SJSA1 (cell line): Measurements from ENCODE around the gene PRKCE. TPM values are rescaled to one million over a fixed set of nuclear protein-coding genes. Genes with fewer than 3 reads are reported as not detected.
"Not testable (repeated sequence)": the region's sequence is repeated elsewhere in the genome, so short reads cannot be mapped to it uniquely, and the experiment has no call there.

ENCODE experiments used
- DNase-seq, 2 experiments: peaks; one replicate each; pipeline ENCODE4 v3.0.0-alpha.2; 2015 to 2020; ENCODE audit warnings: low spot score in 2 of 2, low read depth in 1 of 2
- H3K27ac ChIP-seq: fragments of 250-450 bp; sonication (Bioruptor Pico); 2 replicates; pipeline ENCODE4 v1.5.1; 2020; ENCODE audit warnings: mild to moderate bottlenecking, moderate library complexity
- H3K27me3 ChIP-seq: fragments of 250-450 bp; sonication (Bioruptor Pico); replicated peaks from 2 replicates; pipeline ENCODE4 v1.5.1; 2020; ENCODE audit warnings: mild to moderate bottlenecking, moderate library complexity
- H3K36me3 ChIP-seq: fragments of 250-450 bp; sonication (Bioruptor Pico); 2 replicates; pipeline ENCODE4 v1.5.1; 2020; ENCODE audit warnings: mild to moderate bottlenecking
- H3K4me1 ChIP-seq: fragments of 250-450 bp; sonication (Bioruptor Pico); replicated peaks from 2 replicates; pipeline ENCODE4 v1.6.1; 2021; ENCODE audit warnings: mild to moderate bottlenecking
- H3K4me3 ChIP-seq: fragments of 250-450 bp; sonication (Bioruptor Pico); 2 replicates; pipeline ENCODE4 v1.5.1; 2020; ENCODE audit warnings: mild to moderate bottlenecking
- H3K9me3 ChIP-seq: fragments of 250-450 bp; sonication (Bioruptor Pico); replicated peaks from 2 replicates; pipeline ENCODE4 v1.5.1; 2020; ENCODE audit warnings: mild to moderate bottlenecking
- total RNA-seq: library from RNA; depleted of rRNA; stranded (reverse); fragments of >200 nt; shearing (Covaris generic); gene quantifications from 2 replicates; pipeline ENCODE4 v1.2.3, GENCODE V29; 2014

Gene PRKCE
- total RNA-seq, 1 experiment from 2014 or later, result 43.3 TPM

DNA sequence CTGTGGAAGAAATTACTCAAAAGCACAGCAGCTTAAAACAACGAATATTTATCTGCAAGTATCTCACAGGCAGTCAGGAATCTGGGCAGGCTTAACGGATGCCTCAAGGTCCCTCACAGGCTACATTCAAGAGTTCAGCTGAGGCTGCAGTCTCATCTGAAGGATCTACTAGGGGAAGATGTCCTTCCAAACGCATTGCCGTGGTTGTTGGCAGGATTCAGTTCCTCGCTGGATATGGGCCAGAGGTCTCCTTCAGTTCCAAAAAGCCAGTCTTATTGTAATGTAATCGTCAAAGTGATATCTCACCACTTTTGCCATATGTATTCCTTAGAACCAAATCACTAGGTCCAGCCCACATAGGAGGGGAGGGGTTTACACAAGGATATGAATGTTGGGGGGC, 547.5 kb downstream of the PRKCE start:
- Histone ChIP-seq H3K4me3 (no peak overlapping the region), H3K9me3 (no peaks in the 10 kb centered on the region), H3K36me3 (no peaks in the 10 kb centered on the region), H3K4me1 (no peaks in the 10 kb centered on the region), H3K27ac (no peak overlapping the region), H3K27me3 (no peaks in the 10 kb centered on the region)
- no peak for DNase-seq

DNA sequence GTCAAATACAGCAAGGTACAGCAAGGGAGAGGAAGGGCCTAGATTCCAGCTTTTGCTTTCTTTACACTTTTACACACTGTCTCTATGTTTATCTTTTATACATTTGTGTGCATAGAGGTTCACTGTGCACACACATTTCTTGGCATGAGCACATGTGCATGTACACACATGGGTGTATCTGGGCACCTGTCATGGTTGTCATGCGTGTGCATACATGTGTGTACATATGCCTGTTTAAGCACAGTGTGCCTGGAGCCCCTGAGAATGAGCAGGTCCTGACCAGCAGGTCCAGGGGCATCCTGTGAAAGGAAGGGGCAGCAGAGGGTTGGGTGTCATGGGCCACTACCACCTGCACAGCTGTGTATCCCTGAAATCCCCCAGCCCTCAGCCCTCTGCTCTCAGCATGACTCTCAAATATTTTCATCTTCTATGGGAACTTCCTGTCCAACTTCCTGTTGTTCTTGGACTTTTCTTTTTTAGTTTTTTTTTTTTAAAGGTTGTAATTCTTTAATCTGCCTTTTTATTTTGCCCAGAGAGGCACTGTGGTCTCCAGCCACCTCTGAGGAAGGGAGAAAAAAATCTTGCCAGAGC, 548.7 kb downstream of the PRKCE start:
- Histone ChIP-seq H3K36me3 (no peaks in the 10 kb centered on the region), H3K27ac (no peak overlapping the region), H3K4me1 (no peaks in the 10 kb centered on the region), H3K27me3 (no peaks in the 10 kb centered on the region), H3K4me3 (no peak overlapping the region), H3K9me3 (no peaks in the 10 kb centered on the region)
- peak in 1 of 2 experiments; percentile 32 for DNase-seq

DNA sequence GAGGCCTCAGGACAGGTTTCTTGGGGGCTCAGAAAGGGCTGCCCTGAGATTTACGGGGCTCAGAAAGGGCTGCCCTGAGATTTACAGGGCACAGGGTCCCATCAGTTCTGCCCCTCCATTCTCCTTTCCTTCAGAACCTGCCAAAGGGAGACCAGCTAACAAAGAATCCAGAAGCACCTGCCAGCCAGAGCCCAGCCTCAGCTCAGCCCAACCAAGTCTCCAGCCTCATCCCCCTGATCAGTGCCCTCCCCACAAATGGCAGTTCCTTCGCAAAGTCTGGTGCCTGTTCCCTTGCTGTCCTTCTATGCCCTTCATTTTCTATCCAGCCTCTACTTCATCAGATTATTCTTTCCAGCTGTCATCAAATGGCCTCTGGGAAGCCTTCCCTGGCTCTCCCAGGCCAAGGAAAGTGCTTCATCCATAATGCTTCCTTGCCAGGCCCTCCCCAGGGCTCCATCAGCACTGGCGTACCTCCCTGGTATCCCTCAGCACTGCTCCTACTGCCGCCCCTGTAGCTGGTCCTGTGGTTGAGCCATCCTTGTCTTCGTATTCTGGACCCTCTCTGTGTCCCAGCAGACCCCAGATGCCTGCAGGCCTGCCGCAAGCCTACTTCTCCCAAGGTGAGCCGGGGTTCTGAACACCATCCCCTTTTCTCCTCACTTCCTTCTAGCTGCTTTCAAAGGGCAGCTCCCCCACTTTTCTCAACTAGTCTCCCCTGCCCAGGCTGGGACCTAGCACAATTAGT, 549.6 kb downstream of the PRKCE start:
- peak in 1 of 2 experiments; percentile 35 for DNase-seq
- Histone ChIP-seq H3K36me3 (no peaks in the 10 kb centered on the region), H3K4me1 (no peaks in the 10 kb centered on the region), H3K27me3 (no peaks in the 10 kb centered on the region), H3K4me3 (no peak overlapping the region), H3K27ac (no peak overlapping the region), H3K9me3 (no peaks in the 10 kb centered on the region)

- H3K36me3 ChIP-seq, result no peaks in the 10 kb centered on the region
- no peak overlapping the region for H3K4me3 ChIP-seq
- H3K9me3 ChIP-seq, result no peaks in the 10 kb centered on the region
- no peak overlapping the region for H3K27ac ChIP-seq
- no peak for DNase-seq
- H3K27me3 ChIP-seq, result no peaks in the 10 kb centered on the region
- no peaks in the 10 kb centered on the region for H3K4me1 ChIP-seq
Observed at GRCh38 chr2:46202453-46202852, 551.0 kb downstream of the PRKCE start.

DNA sequence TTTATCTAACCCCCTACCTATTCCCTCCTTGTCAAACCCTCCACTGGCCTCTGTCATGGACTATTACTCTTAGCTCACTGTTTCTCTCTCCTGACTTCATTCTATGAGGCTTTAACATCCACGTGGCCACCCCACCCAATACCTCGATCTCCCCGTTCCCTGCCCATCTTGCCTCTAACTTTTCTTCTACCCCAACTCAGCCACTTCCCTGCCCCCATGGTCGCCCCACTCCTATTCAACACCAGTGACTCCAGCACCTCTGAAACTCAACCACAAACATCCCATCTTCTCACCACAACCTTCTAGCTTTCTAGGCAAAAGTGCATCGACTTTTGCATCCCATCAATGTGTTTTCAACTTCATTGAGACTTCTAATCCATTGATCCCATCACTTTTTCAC, 551.5 kb downstream of the PRKCE start:
- Histone ChIP-seq H3K4me1 (no peaks in the 10 kb centered on the region), H3K9me3 (no peaks in the 10 kb centered on the region), H3K4me3 (no peak overlapping the region), H3K27me3 (no peaks in the 10 kb centered on the region), H3K27ac (no peak overlapping the region), H3K36me3 (no peaks in the 10 kb centered on the region)
- no peak for DNase-seq

- not testable (repeated sequence) for H3K4me3 ChIP-seq, H3K27me3 ChIP-seq, H3K27ac ChIP-seq, DNase-seq, H3K4me1 ChIP-seq, H3K36me3 ChIP-seq, H3K9me3 ChIP-seq
Observed at GRCh38 chr2:46203636-46204035, 552.2 kb downstream of the PRKCE start.

GRCh38 chr2:46207591-46207990, 556.1 kb downstream of the PRKCE start:
- H3K9me3 ChIP-seq, result no peaks in the 10 kb centered on the region
- no peak for DNase-seq
- H3K36me3 ChIP-seq, result no peaks in the 10 kb centered on the region
- no peak overlapping the region for H3K27ac ChIP-seq
- no peaks in the 10 kb centered on the region for H3K4me1 ChIP-seq
- no peak overlapping the region for H3K4me3 ChIP-seq
- H3K27me3 ChIP-seq, result no peaks in the 10 kb centered on the region

GRCh38 chr2:46208766-46209165, 557.3 kb downstream of the PRKCE start:
- Histone ChIP-seq H3K4me1 (no peaks in the 10 kb centered on the region), H3K4me3 (no peak overlapping the region), H3K36me3 (no peaks in the 10 kb centered on the region), H3K27me3 (no peaks in the 10 kb centered on the region; the same call in 1 of the 2 replicates), H3K9me3 (no peaks in the 10 kb centered on the region), H3K27ac (no peak overlapping the region)
- DNase-seq, result no peak

GRCh38 chr2:46210063-46210462, 558.6 kb downstream of the PRKCE start:
- no peak for DNase-seq
- H3K27me3 ChIP-seq, result no peaks in the 10 kb centered on the region; the same call in 1 of the 2 replicates
- no peaks in the 10 kb centered on the region for H3K36me3 ChIP-seq
- no peaks in the 10 kb centered on the region for H3K4me1 ChIP-seq
- H3K27ac ChIP-seq, result no peak overlapping the region
- no peak overlapping the region for H3K4me3 ChIP-seq
- no peaks in the 10 kb centered on the region; the same call in 1 of the 2 replicates for H3K9me3 ChIP-seq

GRCh38 chr2:46211461-46211860, 560.0 kb downstream of the PRKCE start:
- Histone ChIP-seq H3K4me1 (no peaks in the 10 kb centered on the region), H3K9me3 (no peaks in the 10 kb centered on the region; the same call in 1 of the 2 replicates), H3K4me3 (no peak overlapping the region), H3K27me3 (no peaks in the 10 kb centered on the region; the same call in 1 of the 2 replicates), H3K36me3 (no peaks in the 10 kb centered on the region), H3K27ac (no peak overlapping the region)
- DNase-seq, result no peak

DNA sequence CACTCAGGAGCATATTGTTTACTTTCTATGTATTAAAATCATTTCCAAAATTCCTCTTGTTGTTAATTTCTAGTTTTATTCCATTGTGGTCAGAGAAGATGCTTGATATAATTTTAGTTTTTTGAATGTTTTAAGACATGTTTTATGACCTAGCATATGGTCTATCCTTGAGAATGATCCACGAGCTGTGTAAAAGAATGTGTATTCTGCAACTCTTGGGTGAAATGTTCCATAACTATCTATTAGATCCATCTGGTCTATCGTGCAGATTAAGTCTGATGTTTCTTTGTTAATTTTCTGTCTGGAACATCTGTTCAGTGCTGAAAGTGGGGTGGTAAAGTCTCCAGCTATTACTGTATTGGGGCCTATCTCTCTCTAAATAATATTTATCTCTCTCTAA, 562.4 kb downstream of the PRKCE start:
- no peak overlapping the region for H3K4me3 ChIP-seq
- DNase-seq, result no peak
- H3K4me1 ChIP-seq, result no peaks in the 10 kb centered on the region
- H3K9me3 ChIP-seq, result no peaks in the 10 kb centered on the region; the same call in none of the 2 replicates
- no peaks in the 10 kb centered on the region; the same call in 1 of the 2 replicates for H3K27me3 ChIP-seq
- H3K36me3 ChIP-seq, result no peaks in the 10 kb centered on the region
- no peak overlapping the region for H3K27ac ChIP-seq

DNA sequence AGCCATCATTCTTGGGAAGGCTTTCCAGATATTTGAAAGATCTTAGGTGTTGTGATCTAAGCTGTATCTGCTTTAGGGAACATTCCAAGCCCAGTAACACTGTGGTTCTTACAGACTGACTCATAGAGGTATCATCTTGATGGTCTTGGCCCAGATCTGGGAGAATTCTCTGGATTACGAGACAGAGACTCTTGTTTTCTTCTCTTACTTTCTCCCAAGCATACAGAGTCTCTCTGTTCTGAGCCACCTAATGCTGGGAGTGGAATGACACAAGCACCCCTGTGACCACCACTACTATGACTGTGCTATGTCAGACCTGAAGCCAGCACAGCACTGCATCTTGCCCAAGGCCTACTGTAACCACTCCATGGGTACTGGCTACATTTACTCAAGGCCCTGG, 564.7 kb downstream of the PRKCE start:
- no peaks in the 10 kb centered on the region; the same call in 1 of the 2 replicates for H3K27me3 ChIP-seq
- no peak overlapping the region for H3K4me3 ChIP-seq
- H3K9me3 ChIP-seq, result no peaks in the 10 kb centered on the region; the same call in none of the 2 replicates
- H3K27ac ChIP-seq, result no peak overlapping the region
- no peak for DNase-seq
- H3K36me3 ChIP-seq, result no peaks in the 10 kb centered on the region
- H3K4me1 ChIP-seq, result no peaks in the 10 kb centered on the region

DNA sequence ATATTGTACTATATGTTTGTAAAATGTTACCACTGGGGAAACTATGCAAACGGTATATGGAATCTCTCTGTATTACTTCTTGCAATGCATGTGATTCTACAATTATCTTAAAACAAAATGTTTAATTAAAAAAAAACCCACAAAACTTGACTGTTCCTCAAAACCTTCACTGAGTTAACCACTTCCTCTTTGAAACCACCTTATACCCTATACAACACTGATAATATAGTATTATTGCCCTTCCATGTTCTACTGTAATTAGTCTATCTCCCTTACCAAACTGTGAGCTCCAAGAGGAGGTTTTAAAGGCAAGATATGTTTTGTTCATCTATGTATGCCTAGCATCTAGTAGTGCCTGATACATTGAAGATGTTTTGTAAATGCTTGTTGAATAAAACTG, 572.0 kb downstream of the PRKCE start:
- H3K27me3 ChIP-seq, H3K36me3 ChIP-seq, H3K4me3 ChIP-seq, H3K9me3 ChIP-seq, H3K27ac ChIP-seq, DNase-seq: not testable (repeated sequence)
- H3K4me1 ChIP-seq, result peaks cover 12% of the 10 kb centered on the region

- Histone ChIP-seq H3K4me3 (no peak overlapping the region), H3K4me1 (peaks cover 12% of the 10 kb centered on the region), H3K27me3 (no peaks in the 10 kb centered on the region), H3K36me3 (no peaks in the 10 kb centered on the region), H3K27ac (peak overlapping the region; percentile 29; the same call in 1 of the 2 replicates), H3K9me3 (no peaks in the 10 kb centered on the region)
- DNase-seq, result no peak
Observed at GRCh38 chr2:46225150-46225625, 573.7 kb downstream of the PRKCE start.
